HUES48 (cell line): ENCODE results near the gene XXYLT1.

ENCODE experiments used
- H3K27ac ChIP-seq: one replicate; pipeline ENCODE4 v1.7.0; 2013; ENCODE audit warnings: low read depth, low read length, inconsistent platforms
- H3K27me3 ChIP-seq: 2 replicates; pipeline ENCODE4 v1.6.1; 2013; ENCODE audit warnings: mild to moderate bottlenecking, low read length; ENCODE audit not compliant: control insufficient read depth, insufficient read depth
- H3K36me3 ChIP-seq: 2 replicates; pipeline ENCODE4 v1.6.1; 2013; ENCODE audit warnings: low read length; ENCODE audit not compliant: control insufficient read depth, insufficient read depth
- H3K4me1 ChIP-seq: 2 replicates; pipeline ENCODE4 v1.6.1; 2013; ENCODE audit warnings: mild to moderate bottlenecking, low read length; ENCODE audit not compliant: control insufficient read depth, insufficient read depth
- H3K4me3 ChIP-seq: 2 replicates; pipeline ENCODE4 v1.5.1; 2013; ENCODE audit warnings: mild to moderate bottlenecking, low read depth, low read length
- H3K9ac ChIP-seq: 2 replicates; pipeline ENCODE4 v1.6.1; 2013; ENCODE audit warnings: mild to moderate bottlenecking, low read depth, low read length, moderate library complexity
- H3K9me3 ChIP-seq: 2 replicates; pipeline ENCODE4 v1.6.1; 2013; ENCODE audit warnings: low read length; ENCODE audit not compliant: control insufficient read depth, insufficient read depth

XXYLT1 gene

DNA sequence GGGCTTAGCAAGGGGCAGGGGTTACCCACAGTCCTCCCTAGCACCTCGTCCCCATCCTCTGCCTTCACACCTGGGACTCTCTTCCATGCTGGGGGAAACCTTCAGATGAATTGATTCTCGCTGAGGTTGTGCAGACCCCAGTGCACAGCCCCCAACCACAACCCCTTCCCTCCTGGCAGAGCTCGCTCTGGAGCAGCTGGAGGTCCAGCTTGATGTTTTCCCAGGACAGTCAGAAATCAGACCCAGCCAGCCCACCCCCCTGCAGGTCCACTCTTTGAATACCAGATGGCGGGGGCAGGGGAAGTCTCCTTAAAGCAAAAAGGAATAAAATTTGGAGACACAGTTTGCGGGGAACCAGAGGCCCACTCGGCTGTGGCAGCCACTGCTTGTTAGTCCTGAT lies 234.4 kb downstream of the XXYLT1 start:
- H3K9me3 ChIP-seq = no peaks in the 10 kb centered on the region
- no peak overlapping the region for H3K4me3 ChIP-seq
- no peak overlapping the region for H3K27ac ChIP-seq
- peaks cover 12% of the 10 kb centered on the region for H3K4me1 ChIP-seq
- H3K27me3 ChIP-seq = peaks cover 10% of the 10 kb centered on the region; the same call in 1 of the 2 replicates
- no peaks in the 10 kb centered on the region for H3K36me3 ChIP-seq
- no peak overlapping the region for H3K9ac ChIP-seq

- no peak overlapping the region for H3K27ac ChIP-seq
- H3K4me1 ChIP-seq = peaks cover 13% of the 10 kb centered on the region
- H3K9ac ChIP-seq = no peak overlapping the region
- peaks cover 10% of the 10 kb centered on the region; the same call in 1 of the 2 replicates for H3K27me3 ChIP-seq
- no peak overlapping the region for H3K4me3 ChIP-seq
- no peaks in the 10 kb centered on the region for H3K36me3 ChIP-seq
- H3K9me3 ChIP-seq = no peaks in the 10 kb centered on the region
These were observed 234.8 kb downstream of the XXYLT1 start for GRCh38 chr3:195036203-195036505.

GRCh38 chr3:195035345-195036202 lies 235.4 kb downstream of the XXYLT1 start:
- peaks cover 10% of the 10 kb centered on the region; the same call in 1 of the 2 replicates for H3K27me3 ChIP-seq
- H3K36me3 ChIP-seq = no peaks in the 10 kb centered on the region
- no peaks in the 10 kb centered on the region for H3K9me3 ChIP-seq
- no peak overlapping the region for H3K27ac ChIP-seq
- H3K4me1 ChIP-seq = peaks cover 17% of the 10 kb centered on the region
- no peak overlapping the region for H3K9ac ChIP-seq
- H3K4me3 ChIP-seq = no peak overlapping the region

DNA sequence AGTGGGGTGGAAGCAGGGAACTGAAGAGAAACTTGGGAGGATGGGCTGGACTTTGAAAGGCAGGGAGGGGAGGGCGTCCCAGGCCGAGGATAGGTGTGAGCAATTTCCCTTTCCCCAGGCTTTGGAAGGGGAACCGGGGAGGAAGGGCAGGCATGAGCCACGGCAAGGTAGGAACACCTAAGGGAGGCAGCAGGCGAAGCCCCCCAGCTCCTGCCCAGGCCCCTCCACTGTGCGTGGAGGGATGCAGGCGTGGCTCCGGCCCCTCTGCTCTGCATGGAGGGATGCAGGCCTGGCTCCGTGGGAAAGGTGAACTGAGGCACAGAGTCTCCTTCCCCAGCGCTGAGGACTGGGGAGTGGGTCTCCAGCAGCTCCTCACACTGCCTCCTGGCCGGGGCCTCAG lies 236.4 kb downstream of the XXYLT1 start:
- Histone ChIP-seq H3K4me1 (peaks cover 17% of the 10 kb centered on the region), H3K36me3 (no peaks in the 10 kb centered on the region), H3K9me3 (no peaks in the 10 kb centered on the region), H3K9ac (no peak overlapping the region), H3K27ac (no peak overlapping the region), H3K27me3 (peaks cover 10% of the 10 kb centered on the region; the same call in 1 of the 2 replicates), H3K4me3 (no peak overlapping the region)

GRCh38 chr3:195034101-195034500 lies 236.9 kb downstream of the XXYLT1 start:
- Histone ChIP-seq H3K27ac (no peak overlapping the region), H3K4me1 (peaks cover 17% of the 10 kb centered on the region), H3K9ac (no peak overlapping the region), H3K36me3 (no peaks in the 10 kb centered on the region), H3K27me3 (peaks cover 10% of the 10 kb centered on the region; the same call in 1 of the 2 replicates), H3K4me3 (no peak overlapping the region), H3K9me3 (no peaks in the 10 kb centered on the region)

GRCh38 chr3:195033531-195034091 lies 237.3 kb downstream of the XXYLT1 start:
- peak overlapping the region; percentile 42 for H3K27ac ChIP-seq
- no peaks in the 10 kb centered on the region for H3K36me3 ChIP-seq

DNA sequence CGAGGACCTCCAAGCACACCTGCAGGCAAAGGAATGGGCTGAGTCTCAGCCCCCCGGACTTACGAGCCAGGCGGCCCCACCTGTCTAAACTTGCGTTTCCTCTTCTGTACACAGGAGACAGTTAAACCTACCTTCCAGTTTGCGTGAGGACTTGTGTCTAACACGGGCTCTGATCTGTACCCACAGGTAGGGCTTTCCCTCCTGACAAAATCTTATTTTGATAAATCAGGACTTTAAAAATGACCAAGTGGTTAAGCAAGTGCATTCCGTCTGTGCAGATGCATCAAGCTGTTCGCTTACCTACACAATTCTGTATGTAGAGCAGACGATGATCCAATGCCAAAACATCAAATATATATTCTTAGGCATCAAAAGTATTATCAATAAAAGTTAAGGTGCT lies 238.0 kb downstream of the XXYLT1 start:
- H3K9ac ChIP-seq = no peak overlapping the region
- H3K36me3 ChIP-seq = no peaks in the 10 kb centered on the region
- H3K27me3 ChIP-seq = peaks cover 10% of the 10 kb centered on the region; the same call in 1 of the 2 replicates
- H3K4me1 ChIP-seq = peaks cover 17% of the 10 kb centered on the region
- H3K4me3 ChIP-seq = no peak overlapping the region
- H3K9me3 ChIP-seq = no peaks in the 10 kb centered on the region
- peak overlapping the region; percentile 42 for H3K27ac ChIP-seq

More at GRCh38 chr3:195033531-195034091, 237.3 kb downstream of the XXYLT1 start:
- H3K27me3 ChIP-seq = peaks cover 10% of the 10 kb centered on the region; the same call in 1 of the 2 replicates
- H3K4me3 ChIP-seq = no peak overlapping the region
- no peaks in the 10 kb centered on the region for H3K9me3 ChIP-seq
- H3K4me1 ChIP-seq = peaks cover 17% of the 10 kb centered on the region
- no peak overlapping the region for H3K9ac ChIP-seq

GRCh38 chr3:195032106-195032759 lies 238.7 kb downstream of the XXYLT1 start:
- no peak overlapping the region for H3K27ac ChIP-seq
- no peak overlapping the region for H3K9ac ChIP-seq
- no peaks in the 10 kb centered on the region for H3K9me3 ChIP-seq
- peaks cover 10% of the 10 kb centered on the region; the same call in 1 of the 2 replicates for H3K27me3 ChIP-seq
- no peak overlapping the region for H3K4me3 ChIP-seq
- H3K36me3 ChIP-seq = no peaks in the 10 kb centered on the region
- H3K4me1 ChIP-seq = peaks cover 17% of the 10 kb centered on the region

DNA sequence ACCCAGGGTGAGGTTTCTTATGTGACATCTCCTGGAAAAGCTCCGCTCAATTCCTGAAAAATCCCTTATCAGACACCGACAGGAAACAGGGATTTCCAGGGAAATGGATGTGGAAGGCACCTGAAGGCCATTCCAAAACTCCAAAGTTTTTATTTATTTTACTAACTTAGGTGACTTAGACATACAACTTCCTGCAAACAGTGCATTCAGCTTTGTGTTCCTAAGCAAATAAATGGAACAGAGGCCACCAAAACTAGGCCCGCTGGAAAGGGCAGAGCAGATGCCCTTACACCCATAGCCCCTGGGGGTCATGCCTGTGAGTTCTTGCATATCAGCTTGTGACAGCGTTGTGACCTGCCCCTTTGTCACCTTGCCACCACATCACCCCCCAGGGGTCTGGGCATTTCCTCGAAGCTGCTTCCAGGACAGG lies 239.4 kb downstream of the XXYLT1 start:
- Histone ChIP-seq H3K27ac (peak overlapping the region; percentile 72), H3K27me3 (peaks cover 10% of the 10 kb centered on the region; the same call in 1 of the 2 replicates), H3K36me3 (no peaks in the 10 kb centered on the region), H3K9ac (no peak overlapping the region), H3K4me3 (no peak overlapping the region), H3K9me3 (no peaks in the 10 kb centered on the region), H3K4me1 (peaks cover 17% of the 10 kb centered on the region)

DNA sequence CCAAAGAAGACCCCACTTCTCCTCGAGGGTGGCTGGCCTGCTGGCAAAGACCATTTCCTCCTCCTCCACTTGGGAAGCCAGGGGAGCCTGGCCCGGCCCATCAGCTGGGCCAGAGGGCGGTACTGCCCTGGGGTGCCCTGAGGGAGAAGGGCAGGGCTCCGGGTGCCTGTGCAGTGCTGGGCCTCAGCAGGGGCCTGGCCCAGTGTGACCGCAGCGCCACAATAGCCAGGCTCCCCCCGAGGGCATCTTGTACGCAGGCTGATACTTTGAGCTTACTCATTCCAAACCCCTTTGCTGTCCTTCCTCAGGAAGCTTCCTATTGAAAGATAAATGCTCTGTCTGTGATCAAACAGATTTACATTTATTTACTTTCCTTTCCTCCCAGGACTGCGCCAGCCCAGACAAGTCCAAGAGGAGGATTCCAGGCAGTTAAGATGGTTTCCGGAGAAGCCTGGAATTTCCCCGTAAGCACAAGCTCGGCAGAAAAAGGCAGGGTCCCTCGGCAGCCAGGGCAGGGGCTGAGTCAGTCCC lies 240.1 kb downstream of the XXYLT1 start:
- Histone ChIP-seq H3K36me3 (no peaks in the 10 kb centered on the region), H3K9me3 (no peaks in the 10 kb centered on the region), H3K27ac (peak overlapping the region; percentile 72), H3K4me1 (peaks cover 17% of the 10 kb centered on the region), H3K4me3 (no peak overlapping the region), H3K9ac (no peak overlapping the region), H3K27me3 (peaks cover 10% of the 10 kb centered on the region; the same call in 1 of the 2 replicates)
